Activated CD8-positive, alpha-beta T cell treated with anti-CD3 and anti-CD28 coated beads for 36 hours (primary cell): ENCODE measurements around the gene HACD2. TPM values are rescaled to one million over a fixed set of nuclear protein-coding genes. Genes with fewer than 3 reads are reported as not detected.
A peak's percentile ranks its signal among the peaks of the same experiment; 100 is the strongest.

Source experiments
- ATAC-seq: fragments of 200-7000 bp; cut with Tn5 transposase; one replicate; pipeline ENCODE4 v1.10.0; 2021; ENCODE audit warnings: mild to moderate bottlenecking, moderate library complexity
- CTCF ChIA-PET: fragments of 350-600 bp; sonication (Branson Sonifier 250); formaldehyde crosslinking; loops from one replicate; lab custom pipeline; 2021; ENCODE audit warnings: antibody characterized with exemption; lab: Charles Lee
- POLR2A ChIA-PET: fragments of 350-600 bp; sonication (Branson Sonifier 250); formaldehyde crosslinking; loops from one replicate; lab custom pipeline; 2021; ENCODE audit warnings: antibody characterized with exemption; lab: Charles Lee
- DNase-seq: peaks from one replicate; pipeline ENCODE4 v3.0.0-alpha.2; 2020
- H3K27ac Mint-ChIP-seq: one replicate; pipeline ENCODE4 v1.8.0; 2021; ENCODE audit warnings: mild to moderate bottlenecking, mixed read lengths
- H3K27me3 Mint-ChIP-seq: one replicate; pipeline ENCODE4 v1.8.0; 2021; ENCODE audit warnings: mixed read lengths
- H3K36me3 Mint-ChIP-seq: one replicate; pipeline ENCODE4 v1.8.0; 2021; ENCODE audit warnings: low read depth, mixed read lengths
- H3K4me1 Mint-ChIP-seq: one replicate; pipeline ENCODE4 v1.8.0; 2021; ENCODE audit warnings: low read depth, mixed read lengths
- H3K4me3 Mint-ChIP-seq: one replicate; pipeline ENCODE4 v1.8.0; 2021; ENCODE audit warnings: mild to moderate bottlenecking, moderate library complexity, mixed read lengths
- H3K9me3 Mint-ChIP-seq: one replicate; pipeline ENCODE4 v1.8.0; 2021; ENCODE audit warnings: mixed read lengths
- CTCF ChIP-seq: fragments of 200-600 bp; IDR thresholded peaks from one replicate; pipeline ENCODE4 v1.8.0; 2022; ENCODE audit warnings: antibody characterized with exemption, mild to moderate bottlenecking
- intact Hi-C: fragments of 100-400 bp; cut with micrococcal nuclease; formaldehyde crosslinking; loops from one replicate; pipeline ENCODE4 v1.10.0; 2022
- total RNA-seq, 2 experiments: library from RNA; stranded (reverse); gene quantifications; one replicate each; pipeline ENCODE4 v1.2.3, GENCODE V29; 2021

HACD2 gene
- total RNA-seq, 2 experiments from 2014 or later = 25.1 to 26.9 TPM

GRCh38 chr3:123525433-123525832, 59.4 kb downstream of the HACD2 start:
- CTCF ChIA-PET = interaction anchor here (1.4 kb wide), 1 partner anchor 33 kb away, joined by 4 read pairs; no protein-coding TSS in a partner anchor
- POLR2A ChIA-PET = no interaction called here
- Mint-ChIP-seq H3K27ac (no peak overlapping the region), H3K36me3 (peaks cover 33% of the 10 kb centered on the region), H3K9me3 (no peaks in the 10 kb centered on the region), H3K4me3 (no peak overlapping the region), H3K4me1 (peaks cover 51% of the 10 kb centered on the region), H3K27me3 (no peaks in the 10 kb centered on the region)
- DNase-seq = no peak
- ATAC-seq = no peak
- intact Hi-C loops = no loop called here
- TF ChIP-seq CTCF = no peak

GRCh38 chr3:123524981-123525380, 59.9 kb downstream of the HACD2 start:
- POLR2A ChIA-PET = no interaction called here
- Mint-ChIP-seq H3K4me3 (no peak overlapping the region), H3K9me3 (no peaks in the 10 kb centered on the region), H3K4me1 (peaks cover 51% of the 10 kb centered on the region), H3K27ac (no peak overlapping the region), H3K36me3 (peaks cover 33% of the 10 kb centered on the region), H3K27me3 (no peaks in the 10 kb centered on the region)
- ATAC-seq (no peak), DNase-seq (no peak)
- intact Hi-C loops = no loop called here
- CTCF ChIA-PET = interaction anchor here (1.4 kb wide), 1 partner anchor 34 kb away, joined by 4 read pairs; no protein-coding TSS in a partner anchor
- no peak for TF ChIP-seq CTCF

- DNase-seq (no peak), ATAC-seq (no peak)
- H3K36me3 Mint-ChIP-seq = peaks cover 30% of the 10 kb centered on the region
- intact Hi-C loops = no loop called here
- peak overlapping the region; percentile 16 for H3K27ac Mint-ChIP-seq
- H3K9me3 Mint-ChIP-seq = no peaks in the 10 kb centered on the region
- ChIA-PET CTCF (interaction anchor here (1.0 to 1.7 kb wide), 3 partner anchors 19 to 53 kb away, joined by 3 to 5 read pairs (median 5); no protein-coding TSS in a partner anchor), POLR2A (no interaction called here)
- no peak for TF ChIP-seq CTCF
- no peaks in the 10 kb centered on the region for H3K27me3 Mint-ChIP-seq
- H3K4me1 Mint-ChIP-seq = peaks cover 51% of the 10 kb centered on the region
- H3K4me3 Mint-ChIP-seq = no peak overlapping the region
Observed at GRCh38 chr3:123523023-123523412, 61.8 kb downstream of the HACD2 start.

- no peak for TF ChIP-seq CTCF
- no peaks in the 10 kb centered on the region for H3K9me3 Mint-ChIP-seq
- H3K4me3 Mint-ChIP-seq = no peak overlapping the region
- DNase-seq = no peak
- no peak for ATAC-seq
- H3K4me1 Mint-ChIP-seq = peaks cover 51% of the 10 kb centered on the region
- H3K27ac Mint-ChIP-seq = peak overlapping the region; percentile 16
- H3K27me3 Mint-ChIP-seq = no peaks in the 10 kb centered on the region
- peaks cover 24% of the 10 kb centered on the region for H3K36me3 Mint-ChIP-seq
- POLR2A ChIA-PET = no interaction called here
- intact Hi-C loops = no loop called here
- CTCF ChIA-PET = interaction anchor here (1.0 to 1.7 kb wide), 3 partner anchors 18 to 54 kb away, joined by 3 to 5 read pairs (median 5); no protein-coding TSS in a partner anchor
Observed at GRCh38 chr3:123522320-123523022, 62.4 kb downstream of the HACD2 start.
